Mucosa of gallbladder (tissue), 1 donor: ENCODE data around the gene COL6A1. TPM values are rescaled to one million over a fixed set of nuclear protein-coding genes. Genes with fewer than 3 reads are reported as not detected.

ENCODE experiments used
- DNase-seq: peaks from one replicate; pipeline ENCODE4 v3.0.0-alpha.2; 2020; ENCODE audit warnings: low spot score
- total RNA-seq: library from RNA; stranded (reverse); gene quantifications from one replicate; pipeline ENCODE4 v1.2.1, GENCODE V29; 2021
- donor health status: DM: no; HTN: no; CAD: no.

The COL6A1 gene
- total RNA-seq, 1 donor from 2014 or later = 583 TPM

DNA sequence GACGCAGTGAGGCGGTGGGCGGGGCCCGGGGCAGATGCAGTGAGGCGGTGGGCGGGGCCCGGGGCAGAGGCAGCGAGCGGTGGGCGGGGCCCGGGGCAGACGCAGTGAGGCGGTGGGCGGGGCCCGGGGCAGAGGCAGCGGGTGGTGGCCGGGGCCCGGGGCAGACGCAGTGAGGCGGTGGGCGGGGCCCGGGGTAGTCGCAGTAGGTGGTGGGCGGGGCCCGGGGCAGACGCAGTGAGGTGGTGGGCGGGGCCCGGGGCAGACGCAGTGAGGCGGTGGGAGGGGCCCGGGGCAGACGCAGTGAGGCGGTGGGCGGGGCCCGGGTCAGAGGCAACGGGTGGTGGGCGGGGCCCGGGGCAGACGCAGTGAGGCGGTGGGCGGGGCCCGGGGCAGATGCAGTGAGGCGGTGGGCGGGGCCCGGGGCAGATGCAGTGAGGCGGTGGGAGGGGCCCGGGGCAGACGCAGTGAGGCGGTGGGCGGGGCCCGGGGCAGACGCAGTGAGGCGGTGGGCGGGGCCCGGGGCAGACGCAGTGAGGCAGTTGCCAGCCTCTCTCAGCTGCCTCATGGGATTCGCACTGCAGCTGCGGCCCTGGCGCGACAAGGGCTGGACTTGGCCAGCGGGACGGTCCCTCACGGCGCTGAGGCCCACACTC, 24.4 kb downstream of the COL6A1 start:
- peak; percentile 9 for DNase-seq

DNA sequence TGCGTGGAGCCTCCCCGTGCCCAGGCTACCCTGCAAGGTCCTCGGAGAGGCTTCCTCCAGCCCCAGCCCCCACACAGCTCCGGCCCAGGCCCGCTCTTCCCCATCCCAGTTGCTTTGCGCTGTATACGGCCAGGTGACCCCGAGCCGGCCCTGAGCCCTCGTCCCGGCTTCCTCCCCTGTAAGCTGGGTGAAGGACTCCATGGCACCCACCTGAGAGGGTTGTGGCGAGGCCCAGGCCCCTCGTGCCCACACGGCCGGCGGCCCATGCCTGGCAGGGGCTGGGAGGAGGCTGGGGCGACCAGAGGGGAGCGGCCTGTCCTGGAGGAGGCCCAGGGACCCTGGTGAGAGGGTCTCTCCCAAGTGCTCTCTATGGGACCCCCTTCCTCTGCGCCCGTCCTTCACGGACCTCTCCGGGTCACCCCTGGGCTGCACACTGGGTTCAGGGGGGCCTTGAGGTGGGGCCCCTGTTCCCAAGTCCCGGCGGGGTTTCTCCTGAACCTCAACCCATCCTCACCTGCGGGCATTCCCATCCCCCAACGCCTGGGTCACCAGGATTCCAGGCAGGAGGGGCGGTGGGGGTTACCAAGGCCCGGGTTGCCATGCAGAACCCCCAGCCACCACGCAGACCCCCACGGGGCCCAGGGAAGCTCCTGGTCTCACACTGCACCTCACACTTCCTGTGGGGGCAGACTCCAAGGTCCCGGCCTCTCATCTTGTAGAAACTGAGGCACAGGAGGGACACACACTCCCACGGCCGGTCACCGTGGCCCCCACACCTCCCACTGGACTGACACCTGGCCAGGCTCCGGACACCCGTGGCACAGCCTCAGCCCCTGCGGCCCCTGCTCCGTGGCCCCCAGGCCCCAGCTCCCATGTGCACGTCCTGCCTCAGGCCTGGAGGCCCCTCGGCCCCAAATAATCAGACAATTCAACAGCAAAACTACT, 25.2 kb downstream of the COL6A1 start:
- DNase-seq = peak; percentile 9

DNA sequence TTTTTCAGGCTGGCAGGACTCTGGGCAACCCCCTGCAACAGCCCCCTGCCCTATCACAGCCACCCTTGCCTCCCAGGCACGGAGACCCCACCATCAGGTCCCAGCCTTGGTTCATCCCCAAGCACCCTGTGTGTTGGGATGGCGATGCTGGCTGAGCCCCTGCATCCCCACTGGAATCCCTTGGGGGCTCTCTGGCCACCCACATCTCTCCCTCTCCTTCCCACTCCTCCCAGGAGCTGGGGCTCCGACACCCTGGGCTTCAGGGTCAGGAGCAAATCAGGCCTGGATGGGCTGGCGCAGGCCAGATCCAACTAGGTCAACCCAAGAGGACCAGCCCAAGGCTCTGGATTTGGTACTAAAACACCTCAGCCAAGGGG, 25.9 kb downstream of the COL6A1 start:
- no peak for DNase-seq

DNA sequence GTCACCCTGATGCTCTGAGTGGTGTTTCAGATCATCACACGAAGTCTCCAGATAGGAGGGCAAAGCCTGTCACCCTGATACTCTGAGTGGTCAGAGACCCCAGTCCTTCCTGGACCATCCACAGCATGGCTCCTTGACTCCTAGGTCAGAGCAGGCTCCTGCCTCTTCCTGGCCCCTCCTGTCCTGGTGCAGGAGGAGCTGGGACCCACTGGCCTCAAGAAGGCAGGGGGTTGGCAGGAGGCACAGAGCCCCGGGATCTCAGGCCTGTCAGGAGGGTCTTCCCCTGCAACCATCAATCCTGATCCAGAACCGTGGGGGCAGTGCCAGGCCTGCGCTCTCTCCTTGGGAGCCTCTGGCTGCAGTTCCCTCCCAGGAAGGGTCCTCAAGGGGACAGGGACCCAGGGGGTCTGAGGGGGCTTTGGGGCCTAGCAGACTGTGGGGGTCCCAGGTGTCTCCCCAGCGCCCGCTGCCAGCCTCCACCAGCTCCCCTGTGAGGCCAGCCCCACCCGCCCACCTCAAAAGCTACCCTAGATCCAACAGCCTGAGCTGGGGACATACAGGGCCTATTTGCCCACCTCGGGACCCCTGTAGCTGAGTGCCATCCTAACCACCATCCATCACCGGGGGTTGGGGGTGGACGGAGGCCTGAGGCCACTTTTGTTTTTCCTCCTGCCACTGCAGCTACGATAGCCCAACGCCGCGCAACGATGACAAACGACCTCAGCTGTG, 27.5 kb downstream of the COL6A1 start:
- DNase-seq = peak; percentile 9

DNA sequence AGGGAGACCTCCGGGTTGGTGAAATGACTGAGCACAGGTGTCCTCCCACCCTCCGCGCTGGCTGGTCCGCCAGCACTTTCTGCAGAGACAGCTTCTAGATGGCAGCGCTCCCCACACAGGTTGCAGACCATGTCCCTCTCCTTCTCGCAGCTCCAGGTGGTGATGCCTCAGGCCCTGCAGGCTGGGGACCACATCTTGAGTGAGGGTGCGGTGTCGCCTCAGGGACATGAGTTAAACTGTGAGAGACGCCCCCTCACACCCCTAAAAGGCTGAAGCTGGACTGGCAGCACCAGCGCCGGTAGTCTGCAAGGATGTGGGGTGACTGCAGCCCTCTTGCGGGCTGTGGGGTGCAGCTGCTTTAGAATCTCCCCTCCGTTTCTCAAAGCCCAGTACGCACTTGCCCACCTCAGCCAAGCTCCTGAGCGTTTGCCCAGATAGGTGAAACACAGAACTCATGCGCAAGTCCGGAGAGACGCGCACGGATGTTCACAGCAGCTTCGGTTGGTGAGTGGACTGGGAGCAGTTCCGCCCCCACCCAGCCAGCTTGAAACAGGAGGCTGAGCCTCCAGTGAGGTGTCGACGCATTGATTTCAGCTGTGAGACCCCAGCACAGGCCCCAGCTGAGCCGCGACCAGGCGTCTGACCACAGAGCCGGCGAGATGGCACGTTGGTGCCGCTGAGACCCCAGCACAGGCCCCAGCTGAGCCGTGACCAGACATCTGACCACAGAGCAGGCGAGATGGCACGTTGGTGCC, 28.6 kb downstream of the COL6A1 start:
- DNase-seq = no peak

DNA sequence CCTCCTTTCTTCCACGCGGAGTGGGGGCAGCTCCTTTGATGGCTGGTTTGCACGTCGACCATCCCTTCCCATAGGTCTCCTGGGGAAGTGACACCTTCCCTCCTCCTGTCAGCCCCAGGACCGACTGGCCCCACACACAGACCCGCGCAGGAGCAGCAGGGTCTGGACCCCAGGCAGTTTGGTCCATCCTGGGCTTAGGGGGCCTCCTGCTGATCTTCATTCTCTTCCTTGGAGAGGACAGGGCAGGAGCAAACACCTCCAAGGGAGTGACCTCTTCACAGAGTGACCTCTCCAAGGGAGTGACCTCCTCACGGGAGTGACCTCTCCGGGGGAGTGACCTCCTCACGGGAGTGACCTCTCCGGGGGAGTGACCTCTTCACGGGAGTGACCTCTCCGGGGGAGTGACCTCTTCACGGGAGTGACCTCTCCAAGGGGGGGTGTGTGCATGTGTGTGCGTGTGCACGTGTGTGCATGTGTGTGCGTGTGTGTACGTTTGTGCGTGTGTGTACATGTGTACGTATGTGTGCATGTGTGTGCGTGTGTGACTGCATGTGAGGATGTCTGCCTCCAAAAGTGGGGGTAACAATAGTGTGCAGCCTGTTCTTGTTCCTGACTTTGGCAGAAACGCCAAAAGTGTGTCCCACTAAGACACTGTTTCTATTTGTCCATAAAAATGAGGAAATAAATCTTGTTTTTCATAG, 29.8 kb downstream of the COL6A1 start:
- DNase-seq = no peak

DNA sequence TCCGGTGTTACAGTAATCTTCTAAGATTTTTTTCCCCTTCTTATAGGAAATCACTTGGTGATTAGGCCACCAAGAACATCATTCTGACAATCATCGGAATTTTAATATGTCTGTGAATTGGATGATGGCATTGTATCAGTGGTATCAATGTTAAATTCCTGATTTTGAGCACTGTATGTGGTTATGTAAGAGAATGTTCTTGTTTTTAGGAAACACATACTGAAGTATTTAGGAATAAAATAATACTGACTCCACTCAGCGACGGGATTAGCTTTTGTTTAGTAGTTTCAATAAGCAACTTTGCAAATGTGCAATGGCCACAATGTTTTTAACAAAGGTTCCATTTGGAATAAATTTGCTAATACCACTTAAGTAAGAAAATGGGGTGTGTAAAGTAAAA, 30.6 kb downstream of the COL6A1 start:
- no peak for DNase-seq

DNA sequence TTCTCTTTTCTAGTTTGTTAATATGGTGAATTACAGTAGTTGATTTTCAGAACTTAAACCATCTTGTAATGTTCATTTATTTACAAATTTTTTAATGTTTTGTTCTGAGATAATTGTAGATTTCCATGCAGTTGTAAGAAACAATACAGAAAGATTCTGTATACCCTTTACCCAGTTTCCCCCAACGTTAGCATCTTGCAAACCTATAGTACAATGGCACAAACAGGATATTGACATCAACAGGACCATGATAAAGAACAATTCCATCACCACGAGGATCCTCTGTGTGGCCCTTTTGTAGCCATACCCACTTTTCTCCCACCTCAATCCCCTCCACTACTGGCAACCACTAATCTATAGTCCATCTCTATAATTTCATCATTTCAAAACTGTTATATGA, 33.3 kb downstream of the COL6A1 start:
- DNase-seq = no peak

DNA sequence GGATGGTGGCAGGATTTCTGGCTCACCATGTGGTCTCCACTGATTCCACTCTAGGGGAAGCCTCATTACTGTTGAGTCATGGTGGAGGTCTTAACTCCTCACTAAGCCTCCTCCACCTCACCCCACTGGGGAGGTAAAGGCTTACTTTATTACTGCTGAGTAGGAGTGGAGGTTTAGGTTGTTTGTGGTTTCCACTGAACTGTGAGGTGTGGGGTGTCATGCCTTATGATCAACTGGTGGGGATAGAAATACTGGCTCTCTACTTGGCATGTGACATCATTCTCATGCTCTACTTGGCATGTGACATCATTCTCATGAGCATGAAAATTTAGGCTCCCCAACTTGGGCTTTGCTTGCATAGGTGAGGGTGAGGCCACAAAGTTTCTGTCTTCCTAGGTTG, 35.6 kb downstream of the COL6A1 start:
- no peak for DNase-seq

DNA sequence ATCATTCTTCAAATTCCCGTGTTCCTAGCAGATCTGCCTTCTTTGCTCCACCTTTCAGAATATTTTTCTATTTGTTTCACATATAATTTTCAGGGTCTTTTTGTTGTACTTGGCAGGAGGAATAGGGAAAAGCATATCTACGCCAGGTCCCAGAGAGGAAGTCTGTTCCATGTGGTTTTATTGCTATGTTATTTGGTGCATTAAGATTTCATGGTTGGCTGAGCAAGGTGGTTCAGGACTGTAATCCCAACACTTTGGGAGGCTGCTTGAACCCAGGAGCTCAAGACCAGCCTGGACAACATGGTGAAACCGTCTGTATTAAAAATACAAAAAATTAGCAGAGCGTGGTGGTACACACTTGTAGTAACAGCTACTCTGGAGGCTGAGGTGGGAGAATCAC, 36.1 kb downstream of the COL6A1 start:
- DNase-seq = no peak

DNA sequence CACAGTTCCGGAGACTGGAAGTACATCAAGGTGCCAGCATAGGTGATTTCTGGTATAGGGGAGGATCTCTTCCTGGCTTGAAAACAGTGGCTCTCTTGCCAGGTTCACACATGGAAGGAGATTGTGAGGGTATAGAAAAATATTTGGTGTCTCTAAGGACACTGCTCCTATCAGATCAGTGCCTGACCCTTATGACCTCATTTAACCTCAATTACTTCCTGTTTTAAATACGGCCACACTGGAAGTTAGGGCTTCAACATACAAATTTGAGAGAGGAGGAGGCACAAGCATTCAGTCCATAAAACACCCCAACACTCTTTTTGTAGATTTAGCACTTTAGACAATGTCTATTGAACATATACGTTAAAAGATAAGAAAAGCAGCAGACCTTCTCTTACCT, 37.0 kb downstream of the COL6A1 start:
- no peak for DNase-seq

DNA sequence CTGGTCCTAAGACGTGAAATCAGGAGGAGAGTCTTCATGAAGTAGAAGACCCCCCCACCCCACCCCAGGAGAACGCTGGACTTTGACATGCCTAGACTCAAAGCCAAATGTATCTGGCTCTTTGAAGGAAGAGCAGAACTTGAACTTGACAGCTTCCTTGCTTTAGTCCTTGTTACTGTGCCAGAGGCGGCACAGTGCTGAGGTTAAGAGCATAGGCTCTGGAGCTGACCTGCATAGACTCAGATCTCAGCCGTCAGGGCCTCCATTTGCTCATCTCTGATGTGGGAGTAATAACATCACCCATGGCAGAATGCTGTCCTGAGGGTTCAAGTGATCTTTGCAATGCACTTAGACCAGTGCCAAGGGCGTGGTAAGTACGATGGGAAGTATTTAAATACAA, 39.0 kb downstream of the COL6A1 start:
- DNase-seq = no peak

DNA sequence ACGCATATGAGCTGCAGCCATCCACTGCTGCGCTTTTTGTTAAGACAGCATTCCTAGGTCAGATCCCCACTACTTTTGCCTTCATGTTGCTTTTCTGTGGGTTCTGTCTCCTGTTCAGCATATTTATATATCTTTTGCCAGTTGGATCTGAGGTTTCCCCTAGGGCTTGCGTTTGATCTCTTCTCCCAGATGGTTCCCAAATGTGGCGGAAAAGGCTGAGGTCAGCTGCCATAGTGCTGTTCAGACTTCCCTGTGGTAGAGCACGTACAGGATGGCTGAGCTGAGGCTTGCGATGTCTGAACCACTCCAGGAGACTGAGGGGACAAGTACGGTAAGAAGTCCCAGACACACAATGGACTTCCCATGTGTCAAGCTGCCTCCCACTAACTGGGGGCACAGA, 39.8 kb downstream of the COL6A1 start:
- no peak for DNase-seq

DNA sequence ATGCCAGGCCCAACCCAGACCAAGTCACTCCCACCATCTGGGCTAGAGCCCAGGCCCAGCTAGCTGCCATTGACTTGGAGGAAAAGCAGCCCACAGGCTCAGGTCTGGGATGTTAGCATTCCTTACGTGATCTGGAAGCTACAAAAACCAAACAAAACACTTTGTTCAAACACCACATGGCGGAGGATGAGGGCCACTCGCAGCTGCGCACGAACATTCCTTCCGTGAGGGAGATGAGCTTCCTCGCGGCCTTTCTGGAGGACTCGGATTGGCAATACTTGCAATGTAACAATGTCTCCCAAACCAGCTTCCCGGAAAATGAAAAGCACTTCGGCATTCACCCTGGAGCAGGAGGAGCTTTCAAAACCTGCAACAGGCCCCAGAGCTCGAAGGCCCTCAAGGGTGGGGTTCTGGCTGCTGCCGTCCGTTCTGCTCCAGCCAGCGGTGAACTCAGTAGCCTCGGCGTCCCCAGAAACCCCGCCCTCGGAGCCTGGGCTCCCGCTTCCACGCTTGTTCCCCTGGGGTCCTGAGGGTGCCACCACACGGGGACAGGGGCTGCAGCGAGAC, 40.5 kb downstream of the COL6A1 start:
- DNase-seq = peak; percentile 70

DNA sequence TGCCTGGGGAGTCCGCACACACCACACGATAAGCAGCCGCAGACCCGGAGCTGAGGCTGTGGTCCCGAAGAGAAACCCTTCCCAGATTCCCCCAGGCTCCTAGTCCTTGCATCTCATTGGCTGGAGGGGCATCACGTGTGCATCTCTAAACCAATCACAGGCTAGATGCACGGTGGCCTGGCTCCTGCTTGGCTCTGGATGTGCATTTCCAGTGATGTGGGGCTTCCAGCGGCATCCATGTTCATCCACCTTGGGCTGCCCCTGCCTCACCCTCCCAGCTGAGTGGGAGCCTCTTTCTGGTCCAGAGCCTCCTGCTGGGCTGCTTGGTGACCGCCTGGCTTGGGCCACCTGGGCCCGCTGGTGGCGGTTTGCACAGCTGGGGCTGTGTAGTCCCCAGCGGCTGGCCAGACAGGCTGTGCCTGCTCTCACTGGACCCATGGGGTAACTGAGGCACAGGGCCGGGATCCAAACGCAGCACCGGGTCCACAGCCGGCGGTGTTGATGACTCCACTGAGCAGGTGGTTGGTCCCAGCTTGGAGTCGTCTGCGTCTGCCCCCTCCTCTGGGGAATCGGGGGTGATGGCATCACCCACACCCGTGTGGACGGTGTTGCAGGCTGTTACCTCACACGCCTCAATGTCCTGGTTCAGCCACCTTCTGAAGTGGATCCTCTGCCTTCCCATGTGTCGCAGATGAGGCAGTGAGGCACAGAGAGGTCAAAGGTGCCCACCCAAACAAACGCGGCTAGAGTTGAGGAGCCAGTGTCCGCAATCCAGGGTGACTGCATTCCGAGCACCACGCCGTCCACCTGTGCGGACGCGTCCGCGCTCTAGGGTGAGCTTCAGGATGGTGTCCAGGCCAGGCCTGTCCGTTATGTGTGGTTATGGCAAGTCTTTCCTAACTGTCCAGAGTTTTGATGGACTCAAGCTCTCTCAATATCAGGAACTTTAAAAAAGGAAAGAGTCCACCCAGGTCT, 41.3 kb downstream of the COL6A1 start:
- no peak for DNase-seq

DNA sequence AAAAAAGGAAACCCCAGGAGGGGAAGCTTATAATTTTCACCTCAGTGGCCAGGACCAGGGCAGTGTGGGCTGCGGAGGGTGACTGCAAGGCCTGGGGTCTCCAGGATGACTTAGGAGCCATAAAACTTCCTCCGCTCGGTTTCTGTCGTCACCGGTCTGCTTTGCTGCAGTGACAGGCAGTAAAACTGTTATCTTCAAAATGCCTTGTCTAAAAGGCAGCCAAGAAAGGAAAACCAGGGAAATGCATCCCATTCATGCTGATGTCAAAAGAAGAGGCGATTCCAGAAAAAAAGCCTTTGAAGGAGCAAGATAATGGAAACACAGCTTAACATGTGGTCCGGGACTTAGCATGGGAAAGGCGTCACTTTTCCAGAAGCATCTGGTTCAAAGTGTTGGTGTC, 42.0 kb downstream of the COL6A1 start:
- no peak for DNase-seq

DNA sequence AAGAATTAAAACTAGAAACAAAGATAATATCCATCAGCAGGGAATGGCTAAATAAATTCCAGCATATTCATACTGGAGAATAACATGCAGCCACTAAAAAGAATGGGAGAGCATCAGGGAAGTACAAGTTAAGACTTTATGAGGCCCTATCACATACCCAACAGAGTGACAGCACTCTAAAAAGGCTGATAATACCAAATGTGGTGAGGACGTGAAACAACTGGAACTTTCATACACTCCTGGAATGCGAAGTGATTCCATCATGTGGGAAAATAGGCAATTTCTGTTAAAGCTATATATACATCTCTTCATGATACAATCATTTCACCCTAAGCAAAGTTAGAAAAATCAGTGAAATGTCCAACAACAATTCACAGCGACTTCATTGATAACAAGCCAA, 42.6 kb downstream of the COL6A1 start:
- no peak for DNase-seq

DNA sequence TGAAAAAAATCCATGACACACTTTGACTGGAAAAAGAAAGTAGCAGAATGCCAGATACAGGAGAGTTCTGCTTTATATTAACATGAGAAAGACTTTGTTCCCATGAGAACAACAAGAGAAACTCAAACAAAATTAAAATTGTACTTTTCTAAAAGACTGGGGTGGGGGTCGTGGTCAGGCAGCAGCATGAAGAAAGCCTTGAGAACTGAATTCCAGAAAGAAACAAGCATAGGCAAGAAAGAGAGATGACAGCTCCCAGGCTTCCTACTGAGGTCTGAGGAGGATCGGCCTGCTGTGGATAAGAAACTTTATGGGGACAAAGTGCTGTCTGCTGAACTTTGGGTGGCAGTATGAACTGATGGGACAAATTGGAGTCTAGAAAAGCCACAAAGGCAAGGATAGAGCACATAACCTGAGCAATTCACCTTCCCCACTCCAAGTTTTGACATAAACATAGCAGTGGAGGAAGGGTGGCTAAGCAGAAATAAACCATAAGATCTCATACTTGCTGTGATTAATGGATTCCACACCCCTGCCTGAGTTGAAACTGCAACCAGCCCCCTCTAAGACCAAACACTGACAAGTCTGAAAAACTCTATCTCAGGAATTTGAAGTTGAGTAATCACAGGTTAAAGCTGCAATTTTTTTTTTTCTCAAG, 43.7 kb downstream of the COL6A1 start:
- DNase-seq = no peak

DNA sequence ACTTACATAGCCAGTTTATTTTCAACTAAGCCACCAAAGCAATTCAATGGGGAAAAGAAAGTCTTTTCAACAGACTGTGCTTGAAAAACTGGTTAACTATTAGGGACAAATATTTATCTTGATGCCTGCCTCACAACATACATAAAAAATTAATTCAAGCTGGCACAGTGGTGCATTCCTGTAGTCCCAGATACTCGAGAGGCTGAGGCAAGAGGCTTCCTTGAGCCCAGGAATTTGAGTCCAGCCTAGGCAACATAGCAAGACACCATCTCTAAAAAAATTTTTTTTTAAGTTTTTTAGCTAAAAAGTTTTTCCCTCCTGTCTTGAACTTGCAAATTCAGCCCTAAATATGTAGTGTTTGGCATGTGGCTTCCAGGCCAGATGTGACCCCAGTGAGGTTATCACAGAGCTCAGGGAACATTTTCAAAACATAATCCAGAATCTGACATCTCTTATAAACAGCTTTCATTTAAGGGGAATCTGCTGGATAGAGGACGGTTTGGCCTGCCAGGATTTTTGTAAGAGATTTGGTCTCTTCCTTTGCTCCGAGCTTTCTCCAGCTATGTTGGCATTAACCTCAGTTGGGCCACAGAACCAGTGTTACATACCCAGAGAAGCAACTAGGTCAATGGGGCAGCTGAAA, 46.4 kb downstream of the COL6A1 start:
- DNase-seq = peak; percentile 51
